T-helper 2 cell treated with Interferon-gamma antibody and Interleukin-4, amounts not matched to agents 5 μg/mL and 100 μg/mL, for 36 hours (primary cell): ENCODE results near the gene ATF4.

ENCODE experiments used
- DNase-seq: peaks from one replicate; pipeline ENCODE4 v3.0.0; 2021; ENCODE audit warnings: low spot score
- H3K27ac Mint-ChIP-seq: one replicate; pipeline ENCODE4 v1.8.0; 2021; ENCODE audit warnings: mild to moderate bottlenecking, mixed read lengths
- H3K27me3 Mint-ChIP-seq: one replicate; pipeline ENCODE4 v1.8.0; 2021; ENCODE audit warnings: low read depth, mixed read lengths
- H3K36me3 Mint-ChIP-seq: one replicate; pipeline ENCODE4 v1.8.0; 2021; ENCODE audit warnings: low read depth, mixed read lengths
- H3K4me1 Mint-ChIP-seq: one replicate; pipeline ENCODE4 v1.8.0; 2021; ENCODE audit warnings: low read depth, mixed read lengths
- H3K4me3 Mint-ChIP-seq: one replicate; pipeline ENCODE4 v1.8.0; 2022; ENCODE audit warnings: mild to moderate bottlenecking, moderate library complexity, mixed read lengths
- H3K9me3 Mint-ChIP-seq: one replicate; pipeline ENCODE4 v1.8.0; 2021; ENCODE audit warnings: mixed read lengths

ATF4 gene

DNA sequence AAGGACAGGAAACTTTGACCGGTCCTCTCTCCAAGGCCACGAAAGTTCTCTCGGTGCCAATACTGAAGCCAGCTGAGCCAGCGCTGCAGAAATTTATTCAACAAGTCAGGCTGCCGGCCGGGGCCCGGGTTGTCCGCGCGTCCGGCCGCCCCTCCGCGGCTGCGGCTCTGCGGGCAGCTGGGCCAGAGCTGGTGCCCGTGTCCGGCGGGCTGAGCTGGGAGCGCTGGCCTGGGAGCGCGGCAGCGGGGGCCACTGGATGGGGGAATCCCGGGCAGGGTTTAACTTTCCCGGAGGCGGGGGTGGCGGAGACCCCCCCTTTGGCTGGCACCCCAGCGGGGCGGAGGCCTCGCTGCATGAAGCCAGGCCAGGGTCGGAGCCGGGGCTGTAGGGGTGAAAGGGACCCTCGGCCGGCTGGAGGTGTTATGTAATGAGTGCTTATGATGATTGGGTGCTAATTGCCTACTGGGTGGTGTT lies 37.9 kb downstream of the ATF4 start:
- Mint-ChIP-seq H3K27me3 (peaks cover 56% of the 10 kb centered on the region), H3K27ac (no peak overlapping the region), H3K4me1 (peaks cover 2% of the 10 kb centered on the region), H3K4me3 (peak overlapping the region; percentile 60), H3K9me3 (no peaks in the 10 kb centered on the region), H3K36me3 (no peaks in the 10 kb centered on the region)
- DNase-seq = no peak

DNA sequence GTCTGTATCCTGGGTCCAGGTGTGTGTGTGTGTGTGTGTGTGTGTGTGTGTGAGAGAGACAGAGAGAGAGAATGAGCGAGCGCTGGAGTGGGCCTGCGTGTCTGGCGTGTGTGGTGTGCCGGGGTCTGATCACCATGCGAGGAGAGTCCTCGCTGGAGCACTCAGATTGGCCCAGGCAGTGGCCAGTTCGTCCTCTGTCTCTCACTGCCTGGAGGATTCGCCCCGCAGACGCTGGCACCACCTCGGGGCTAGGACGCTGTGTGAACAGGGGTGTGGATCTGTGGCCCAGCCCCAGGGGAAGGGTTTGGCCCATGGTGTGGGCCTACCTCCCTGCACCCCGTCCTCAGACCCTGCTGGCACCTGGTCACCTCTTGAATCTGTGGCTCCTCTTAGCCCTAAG lies 38.6 kb downstream of the ATF4 start:
- no peak for DNase-seq
- Mint-ChIP-seq H3K9me3 (no peaks in the 10 kb centered on the region), H3K36me3 (no peaks in the 10 kb centered on the region)

DNA sequence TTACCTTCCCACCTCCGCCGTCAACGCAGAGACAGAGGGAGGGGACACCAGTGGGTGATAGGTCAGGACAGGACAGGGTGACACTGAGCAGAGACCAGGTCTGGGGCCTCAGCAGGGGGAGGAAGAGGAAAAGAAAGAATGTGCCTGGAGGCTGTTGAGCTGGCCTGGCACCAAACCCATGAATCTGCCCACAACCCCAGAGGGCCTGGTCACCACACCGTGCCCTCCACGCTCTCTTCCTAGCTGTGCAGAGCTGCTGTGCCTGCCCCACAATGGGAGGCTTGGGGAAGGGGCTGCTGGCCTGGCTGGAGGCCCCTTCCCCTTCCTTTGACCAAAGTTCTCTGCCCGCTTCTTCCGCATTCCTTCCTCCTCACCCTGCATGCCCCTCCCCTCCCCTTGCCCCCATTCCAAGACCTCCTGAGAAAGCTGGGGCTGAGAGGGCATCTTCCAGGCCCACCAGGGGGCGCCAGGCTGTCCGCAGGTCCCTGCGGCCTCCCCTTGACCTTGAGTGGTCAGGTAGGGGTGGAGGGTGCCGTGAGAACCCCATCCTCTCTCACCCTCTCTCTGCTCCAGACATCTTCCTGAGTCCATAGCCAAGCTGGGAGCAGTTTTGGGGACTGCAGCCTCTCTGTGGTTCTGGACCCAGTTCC lies 39.2 kb downstream of the ATF4 start:
- Mint-ChIP-seq H3K27ac (no peak overlapping the region), H3K4me3 (no peak overlapping the region), H3K36me3 (no peaks in the 10 kb centered on the region), H3K4me1 (peaks cover 2% of the 10 kb centered on the region), H3K27me3 (peaks cover 47% of the 10 kb centered on the region), H3K9me3 (no peaks in the 10 kb centered on the region)
- no peak for DNase-seq

More for the DNA sequence above, 38.6 kb downstream of the ATF4 start:
- no peak overlapping the region for H3K27ac Mint-ChIP-seq
- H3K27me3 Mint-ChIP-seq = peaks cover 52% of the 10 kb centered on the region
- H3K4me3 Mint-ChIP-seq = no peak overlapping the region
- H3K4me1 Mint-ChIP-seq = peaks cover 2% of the 10 kb centered on the region

DNA sequence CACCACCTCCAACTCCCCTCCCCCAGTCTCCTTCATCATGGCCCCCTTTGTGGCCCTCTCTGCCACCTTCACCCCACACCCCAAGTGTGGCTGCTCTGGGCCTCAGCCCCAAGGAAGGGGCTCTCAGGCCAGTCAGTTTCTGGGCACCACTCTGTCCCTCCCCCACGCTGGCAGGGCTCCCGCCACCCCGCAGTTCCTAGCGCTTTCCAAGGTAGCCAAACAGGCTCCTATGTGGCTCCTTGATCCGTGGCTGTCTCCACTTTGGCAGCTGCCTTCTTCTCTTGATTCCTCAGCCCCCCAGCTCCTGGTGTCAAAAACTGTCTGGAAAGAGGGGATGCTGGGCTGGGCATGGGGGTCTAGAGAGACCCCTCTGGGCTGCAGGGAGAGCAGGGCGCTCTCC lies 39.8 kb downstream of the ATF4 start:
- no peak for DNase-seq
- H3K27me3 Mint-ChIP-seq = peaks cover 46% of the 10 kb centered on the region
- H3K27ac Mint-ChIP-seq = no peak overlapping the region
- no peaks in the 10 kb centered on the region for H3K36me3 Mint-ChIP-seq
- H3K4me1 Mint-ChIP-seq = peaks cover 2% of the 10 kb centered on the region
- no peak overlapping the region for H3K4me3 Mint-ChIP-seq
- H3K9me3 Mint-ChIP-seq = no peaks in the 10 kb centered on the region

DNA sequence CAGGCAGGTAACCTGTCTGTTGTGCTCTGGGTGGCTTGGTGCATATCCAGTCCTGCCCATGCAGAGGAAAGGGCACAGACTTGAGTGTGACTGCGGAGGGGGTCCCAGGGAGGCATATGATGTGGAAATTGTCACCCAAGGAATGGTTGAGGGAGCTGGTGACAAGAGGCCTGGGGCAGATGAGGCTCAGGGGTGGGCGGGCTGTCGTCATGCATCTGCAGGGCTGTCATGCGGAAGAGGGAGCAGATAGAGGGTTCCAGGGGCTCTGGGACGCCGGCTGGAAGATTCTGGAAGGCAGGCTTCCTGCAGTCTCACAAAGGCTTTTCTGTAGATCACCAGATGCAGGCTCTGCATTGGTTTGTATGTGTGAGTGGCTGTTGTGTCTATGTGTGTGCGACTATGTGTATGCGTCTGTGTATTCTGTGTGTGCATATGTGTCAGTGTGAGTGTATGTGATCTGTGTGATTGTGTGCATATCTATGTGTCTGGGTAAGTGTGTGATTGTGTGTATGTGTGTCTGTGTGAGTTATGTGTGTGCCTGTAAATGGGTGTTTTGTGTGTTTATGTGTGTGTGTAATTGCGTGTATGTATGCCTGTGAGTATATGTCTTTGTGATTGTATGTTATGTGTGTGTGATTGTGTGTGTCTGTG lies 42.6 kb downstream of the ATF4 start:
- H3K4me1 Mint-ChIP-seq = peaks cover 9% of the 10 kb centered on the region
- peaks cover 5% of the 10 kb centered on the region for H3K9me3 Mint-ChIP-seq
- no peak for DNase-seq
- H3K27ac Mint-ChIP-seq = no peak overlapping the region
- peaks cover 3% of the 10 kb centered on the region for H3K36me3 Mint-ChIP-seq
- no peak overlapping the region for H3K4me3 Mint-ChIP-seq
- peaks cover 24% of the 10 kb centered on the region for H3K27me3 Mint-ChIP-seq

- peaks cover 18% of the 10 kb centered on the region for H3K27me3 Mint-ChIP-seq
- H3K27ac Mint-ChIP-seq = no peak overlapping the region
- peaks cover 11% of the 10 kb centered on the region for H3K4me1 Mint-ChIP-seq
- H3K4me3 Mint-ChIP-seq = no peak overlapping the region
- peaks cover 3% of the 10 kb centered on the region for H3K36me3 Mint-ChIP-seq
- H3K9me3 Mint-ChIP-seq = peaks cover 5% of the 10 kb centered on the region
- no peak for DNase-seq
Observed at GRCh38 chr22:39563571-39564428, 43.4 kb downstream of the ATF4 start.

GRCh38 chr22:39565414-39565944 lies 45.1 kb downstream of the ATF4 start:
- peaks cover 7% of the 10 kb centered on the region for H3K27me3 Mint-ChIP-seq
- peak overlapping the region; percentile 5 for H3K27ac Mint-ChIP-seq
- peaks cover 5% of the 10 kb centered on the region for H3K9me3 Mint-ChIP-seq
- peaks cover 11% of the 10 kb centered on the region for H3K4me1 Mint-ChIP-seq
- no peak overlapping the region for H3K4me3 Mint-ChIP-seq
- H3K36me3 Mint-ChIP-seq = peaks cover 3% of the 10 kb centered on the region
- no peak for DNase-seq

- peak overlapping the region; percentile 59 for H3K27ac Mint-ChIP-seq
- peaks cover 11% of the 10 kb centered on the region for H3K4me1 Mint-ChIP-seq
- H3K4me3 Mint-ChIP-seq = peak overlapping the region; percentile 49
- peaks cover 4% of the 10 kb centered on the region for H3K27me3 Mint-ChIP-seq
- H3K9me3 Mint-ChIP-seq = peaks cover 5% of the 10 kb centered on the region
- H3K36me3 Mint-ChIP-seq = peaks cover 3% of the 10 kb centered on the region
- no peak for DNase-seq
Observed at GRCh38 chr22:39567135-39567946, 47.0 kb downstream of the ATF4 start.

DNA sequence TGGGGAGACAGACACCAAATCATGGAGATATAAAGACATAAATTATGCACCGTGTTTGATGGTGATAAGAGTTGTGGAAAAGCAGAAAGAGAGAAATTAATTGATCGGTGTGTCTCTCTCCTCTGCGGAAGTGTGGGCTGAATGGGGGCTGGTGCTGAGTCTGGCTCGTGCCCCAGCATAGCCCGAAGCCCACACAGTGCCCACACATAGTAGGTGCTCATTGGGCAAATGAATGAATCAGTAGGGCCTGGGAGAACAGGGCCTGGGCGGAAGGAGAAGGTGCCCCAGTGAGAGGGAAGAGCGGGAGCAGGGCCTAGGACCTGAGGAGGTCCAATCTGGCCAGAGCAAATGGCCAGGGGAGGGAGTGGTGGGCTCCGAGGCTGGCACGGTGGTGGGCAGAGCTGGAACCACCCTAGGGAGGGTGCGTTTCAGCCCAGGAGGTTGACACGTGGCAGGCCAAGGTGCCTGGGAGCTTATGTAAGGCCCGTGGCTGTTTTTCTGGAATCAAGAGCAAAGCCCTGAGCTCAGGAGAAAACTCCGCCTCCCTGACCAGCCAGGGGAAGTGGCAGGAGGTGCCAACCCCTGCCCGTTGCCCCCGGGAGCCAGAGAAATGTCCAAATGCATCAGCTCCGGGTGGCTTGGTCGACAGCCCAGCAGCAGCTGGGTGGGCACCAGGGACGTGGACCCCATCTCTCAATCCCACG lies 48.1 kb downstream of the ATF4 start:
- H3K27me3 Mint-ChIP-seq = peaks cover 4% of the 10 kb centered on the region
- H3K9me3 Mint-ChIP-seq = peaks cover 5% of the 10 kb centered on the region
- H3K4me3 Mint-ChIP-seq = no peak overlapping the region
- no peak for DNase-seq
- no peak overlapping the region for H3K27ac Mint-ChIP-seq
- peaks cover 3% of the 10 kb centered on the region for H3K36me3 Mint-ChIP-seq
- peaks cover 11% of the 10 kb centered on the region for H3K4me1 Mint-ChIP-seq

DNA sequence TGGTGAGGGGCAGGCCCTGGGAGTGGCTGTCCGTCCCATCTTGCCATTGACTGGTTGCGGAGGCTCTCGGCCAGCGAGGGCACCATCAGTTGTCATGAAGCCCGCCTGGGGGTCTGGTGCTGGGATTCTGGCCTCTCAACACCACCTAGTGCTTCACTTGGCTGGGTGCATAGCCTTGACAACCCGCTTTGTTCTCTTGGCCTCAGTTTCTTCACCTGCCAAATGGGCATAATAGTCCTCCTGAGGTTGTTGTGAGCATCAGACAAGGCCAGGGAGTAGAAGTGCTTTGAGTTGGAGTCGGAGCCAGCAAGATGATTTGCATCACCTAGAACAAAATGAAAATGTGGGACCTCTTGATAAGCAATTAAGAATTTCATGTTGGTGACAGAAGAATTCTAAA lies 48.7 kb downstream of the ATF4 start:
- DNase-seq = no peak
- H3K4me3 Mint-ChIP-seq = no peak overlapping the region
- H3K27me3 Mint-ChIP-seq = peaks cover 4% of the 10 kb centered on the region
- H3K4me1 Mint-ChIP-seq = peaks cover 11% of the 10 kb centered on the region
- peaks cover 3% of the 10 kb centered on the region for H3K36me3 Mint-ChIP-seq
- H3K9me3 Mint-ChIP-seq = peaks cover 5% of the 10 kb centered on the region
- no peak overlapping the region for H3K27ac Mint-ChIP-seq

DNA sequence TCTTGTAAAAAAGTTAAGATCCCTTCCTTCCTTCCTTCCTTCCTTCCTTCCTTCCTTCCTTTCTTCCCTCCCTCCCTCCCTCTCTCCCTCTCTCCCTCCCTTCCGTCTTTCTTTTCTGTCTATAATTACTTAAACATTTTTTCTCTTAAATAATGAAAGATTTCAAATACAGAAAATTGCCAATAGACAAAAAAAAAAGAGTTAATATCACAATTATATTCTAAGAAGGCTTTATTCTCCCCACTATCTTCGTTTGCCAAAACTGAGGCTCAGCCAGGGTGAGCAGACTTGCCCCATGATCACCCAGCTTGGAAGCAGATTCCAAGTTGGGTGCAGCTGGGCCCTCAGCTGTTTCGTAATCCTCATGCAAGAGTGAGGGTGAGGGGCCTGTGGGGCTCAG lies 49.9 kb downstream of the ATF4 start:
- H3K4me1 Mint-ChIP-seq = peaks cover 11% of the 10 kb centered on the region
- H3K27ac Mint-ChIP-seq = no peak overlapping the region
- H3K27me3 Mint-ChIP-seq = peaks cover 4% of the 10 kb centered on the region
- peaks cover 3% of the 10 kb centered on the region for H3K36me3 Mint-ChIP-seq
- no peak for DNase-seq
- H3K4me3 Mint-ChIP-seq = no peak overlapping the region
- peaks cover 5% of the 10 kb centered on the region for H3K9me3 Mint-ChIP-seq

DNA sequence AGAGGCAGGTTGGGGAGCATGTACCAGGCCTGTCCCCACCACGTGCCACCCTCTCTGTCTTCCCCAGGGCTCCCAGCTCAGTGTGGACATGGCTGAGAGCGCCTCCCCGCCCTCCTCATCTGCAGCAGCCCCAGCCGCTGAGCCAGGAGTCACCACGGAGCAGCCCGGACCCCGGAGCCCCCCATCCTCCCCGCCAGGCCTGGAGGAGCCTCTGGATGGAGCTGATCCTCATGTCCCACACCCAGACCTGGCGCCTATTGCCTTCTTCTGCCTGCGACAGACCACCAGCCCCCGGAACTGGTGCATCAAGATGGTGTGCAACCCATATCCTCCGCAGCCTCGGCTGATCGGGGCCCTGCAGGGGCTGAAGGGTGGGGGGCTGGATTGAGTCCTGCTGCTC lies 50.3 kb downstream of the ATF4 start, which contains the start of gene CACNA1I:
Gene CACNA1I, plus strand, starts transcription at position 89 of the 400 bp plus-strand sequence. Its CDS starts 0 bp downstream, at position 89.
- Mint-ChIP-seq H3K4me3 (no peak within 1 kb of the TSS), H3K36me3 (no peaks in the 10 kb centered on the region), H3K4me1 (peaks cover 11% of the 10 kb centered on the region), H3K9me3 (peaks cover under 1% of the 10 kb centered on the region), H3K27me3 (peaks cover 7% of the 10 kb centered on the region), H3K27ac (no peak within 1 kb of the TSS)
- no peak for DNase-seq

DNA sequence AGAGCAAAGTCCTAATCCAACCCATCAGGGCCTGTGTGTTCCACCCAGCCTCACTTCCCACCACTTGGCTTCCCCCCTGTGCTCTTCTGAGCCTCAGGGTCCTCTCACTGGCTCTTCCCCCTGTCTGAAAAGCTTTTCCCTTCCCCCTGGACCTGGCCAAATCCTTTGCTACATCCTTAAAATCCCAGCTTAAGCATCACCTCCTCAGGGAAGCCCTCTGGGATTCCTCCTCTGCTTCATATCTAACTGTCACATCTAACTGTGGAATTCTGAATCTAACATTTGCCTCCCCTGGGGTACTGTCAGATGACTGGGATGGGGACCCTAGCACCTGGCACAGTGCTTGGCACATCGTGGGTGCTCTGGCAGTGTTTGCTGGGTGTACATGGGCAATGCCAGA lies 51.2 kb downstream of the ATF4 start:
- no peaks in the 10 kb centered on the region for H3K9me3 Mint-ChIP-seq
- H3K27ac Mint-ChIP-seq = no peak overlapping the region
- H3K36me3 Mint-ChIP-seq = no peaks in the 10 kb centered on the region
- no peak overlapping the region for H3K4me3 Mint-ChIP-seq
- H3K4me1 Mint-ChIP-seq = peaks cover 11% of the 10 kb centered on the region
- no peak for DNase-seq
- H3K27me3 Mint-ChIP-seq = peaks cover 10% of the 10 kb centered on the region
